Progenitor cell of endocrine pancreas (in vitro differentiated cells): ENCODE measurements around the gene PRH1. TPM values are rescaled to one million over a fixed set of nuclear protein-coding genes. Genes with fewer than 3 reads are reported as not detected.

ENCODE experiments used
- DNase-seq: peaks from one replicate; pipeline ENCODE4 v3.0.0; 2021; ENCODE audit warnings: low spot score; ENCODE audit not compliant: unreplicated experiment
- H3K27ac Mint-ChIP-seq: 2 replicates; pipeline ENCODE4 v1.8.0; 2021; ENCODE audit warnings: mild to moderate bottlenecking, moderate library complexity, mixed read lengths
- H3K27me3 Mint-ChIP-seq: 2 replicates; pipeline ENCODE4 v1.8.0; 2021; ENCODE audit warnings: mixed read lengths
- H3K36me3 Mint-ChIP-seq: 2 replicates; pipeline ENCODE4 v1.8.0; 2022; ENCODE audit warnings: mixed read lengths; ENCODE audit not compliant: insufficient read depth
- H3K4me1 Mint-ChIP-seq: 2 replicates; pipeline ENCODE4 v1.8.0; 2021; ENCODE audit warnings: low read depth, mixed read lengths
- H3K4me3 Mint-ChIP-seq: 2 replicates; pipeline ENCODE4 v1.8.0; 2021; ENCODE audit warnings: low read depth, mild to moderate bottlenecking, moderate library complexity, mixed read lengths
- H3K9me3 Mint-ChIP-seq: 2 replicates; pipeline ENCODE4 v1.8.0; 2021; ENCODE audit warnings: low read depth, mixed read lengths
- CTCF ChIP-seq: fragments of 200-600 bp; sonication (generic); IDR thresholded peaks from one replicate; pipeline ENCODE4 v1.5.0; 2021; ENCODE audit warnings: antibody characterized with exemption, mild to moderate bottlenecking; ENCODE audit not compliant: unreplicated experiment
- total RNA-seq: library from RNA; stranded (reverse); gene quantifications from 2 replicates; pipeline ENCODE4 v1.2.1, GENCODE V29; 2021

Gene PRH1
- total RNA-seq, 1 donor from 2014 or later: 43.8 TPM

DNA sequence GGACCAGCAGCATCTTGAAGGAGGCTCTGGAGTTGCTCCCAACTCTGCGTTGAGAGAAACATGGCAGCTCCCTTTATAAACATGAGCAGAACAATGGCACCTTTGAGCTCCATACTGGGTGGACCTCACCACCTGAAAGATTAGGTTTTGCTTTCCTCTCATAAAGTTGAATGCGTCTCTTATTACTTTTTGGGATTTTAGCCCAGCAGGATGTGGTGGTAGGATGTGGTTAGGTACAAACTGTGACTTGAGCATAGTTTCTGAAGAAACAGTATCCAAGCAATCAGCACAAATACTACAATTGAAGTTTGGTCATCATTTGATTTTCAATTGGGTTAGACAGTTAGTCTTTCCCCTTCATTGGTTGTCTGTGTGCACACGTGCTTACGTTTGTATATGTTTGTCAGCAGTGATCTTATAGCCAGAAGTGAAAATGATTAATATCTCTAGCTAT lies 34.6 kb downstream of the PRH1 start, which contains the start of gene PRR4:
Gene PRR4, minus strand, starts transcription at position 51 of the 454 bp plus-strand sequence. Its CDS starts 38 bp downstream, at position 13.
- Mint-ChIP-seq H3K4me3 (no peak within 1 kb of the TSS), H3K27me3 (no peaks in the 10 kb centered on the region), H3K9me3 (no peaks in the 10 kb centered on the region), H3K36me3 (peaks cover 17% of the 10 kb centered on the region), H3K4me1 (no peaks in the 10 kb centered on the region), H3K27ac (no peak within 1 kb of the TSS)
- TF ChIP-seq CTCF: no peak
- no peak for DNase-seq

DNA sequence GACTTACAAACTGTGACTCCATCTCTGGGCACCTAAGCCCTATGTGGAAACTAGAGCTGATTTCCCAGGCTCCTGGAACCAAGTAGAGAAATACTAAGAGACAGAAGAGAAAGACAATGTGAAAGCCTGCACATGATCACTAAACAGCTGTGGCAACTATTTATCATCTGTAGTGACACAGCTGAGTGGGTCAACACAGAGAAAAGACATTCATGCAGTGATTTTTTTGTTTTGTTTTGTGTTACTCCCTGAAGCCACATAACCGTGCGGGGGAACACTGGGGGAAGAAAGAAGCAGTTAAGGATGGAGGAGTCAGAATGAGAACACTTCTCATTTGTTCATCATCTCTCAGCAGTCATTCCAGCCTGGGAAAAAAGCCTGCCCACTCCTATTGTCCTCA lies 36.3 kb downstream of the PRH1 start:
- Mint-ChIP-seq H3K4me1 (no peaks in the 10 kb centered on the region), H3K36me3 (peaks cover 17% of the 10 kb centered on the region), H3K27ac (no peak overlapping the region), H3K9me3 (no peaks in the 10 kb centered on the region), H3K4me3 (no peak overlapping the region), H3K27me3 (no peaks in the 10 kb centered on the region)
- no peak for DNase-seq
- TF ChIP-seq CTCF: no peak

DNA sequence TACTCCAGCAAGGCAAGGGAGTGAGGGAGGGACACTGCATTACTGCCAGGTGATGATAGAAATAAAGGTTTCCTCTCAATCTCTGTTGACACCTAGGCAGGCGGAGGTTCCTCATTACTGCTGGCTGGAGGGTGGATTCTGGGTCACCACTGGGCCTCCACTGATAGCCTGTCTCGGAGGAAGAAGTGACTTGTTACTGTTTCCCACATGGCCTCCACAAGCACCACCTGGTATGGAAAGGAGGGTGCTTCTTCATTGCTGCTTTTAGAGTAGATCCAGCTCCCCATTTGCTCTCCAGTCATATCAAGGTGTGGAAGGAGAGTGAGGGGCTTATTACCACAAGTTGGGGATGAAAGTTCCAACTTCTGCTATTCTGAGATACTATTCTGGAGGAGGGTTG lies 41.2 kb downstream of the PRH1 start:
- Mint-ChIP-seq H3K36me3 (peaks cover 29% of the 10 kb centered on the region), H3K27ac (no peak overlapping the region), H3K27me3 (no peaks in the 10 kb centered on the region), H3K4me3 (no peak overlapping the region), H3K9me3 (peaks cover under 1% of the 10 kb centered on the region), H3K4me1 (no peaks in the 10 kb centered on the region)
- no peak for DNase-seq
- TF ChIP-seq CTCF: no peak

- no peak for TF ChIP-seq CTCF
- Mint-ChIP-seq H3K9me3 (peaks cover 12% of the 10 kb centered on the region), H3K27ac (no peak overlapping the region), H3K4me3 (no peak overlapping the region), H3K4me1 (peaks cover 10% of the 10 kb centered on the region), H3K27me3 (no peaks in the 10 kb centered on the region), H3K36me3 (peaks cover 25% of the 10 kb centered on the region)
- no peak for DNase-seq
These were observed 45.6 kb downstream of the PRH1 start for GRCh38 chr12:10838461-10838860.

Other genes with a start within 250 kb of the PRH1 start
- gene STYK1, start 210.2 kb downstream of the PRH1 start, total RNA-seq: 0.79 and 0.95 TPM in 2 replicates
- 200 and 215 TPM in 2 replicates for gene YBX3, start 160.9 kb downstream of the PRH1 start, total RNA-seq
- gene TAS2R7, start 81.6 kb downstream of the PRH1 start, total RNA-seq: not detected in 2 replicates
- gene TAS2R8, start 77.0 kb downstream of the PRH1 start, total RNA-seq: 0.24 TPM in 1 of 2 replicates, not detected in the other
- 0.26 and 0.29 TPM in 2 replicates for gene TAS2R9, start 74.1 kb downstream of the PRH1 start, total RNA-seq
- 1.6 and 3.1 TPM in 2 replicates for gene TAS2R10, start 57.9 kb downstream of the PRH1 start, total RNA-seq
- 8.7 and 9.4 TPM in 2 replicates for gene PRR4, start 34.8 kb downstream of the PRH1 start, total RNA-seq
- 3.0 and 3.4 TPM in 2 replicates for gene TAS2R13, start 25.3 kb upstream of the PRH1 start, total RNA-seq
- gene PRH2, start 45.0 kb upstream of the PRH1 start, total RNA-seq: not detected in 2 replicates
- 5.7 and 6.1 TPM in 2 replicates for gene TAS2R14, start 55.0 kb upstream of the PRH1 start, total RNA-seq
- gene TAS2R50, start 102.7 kb upstream of the PRH1 start, total RNA-seq: 2.7 and 3.5 TPM in 2 replicates
- gene TAS2R20, start 114.0 kb upstream of the PRH1 start, total RNA-seq: 3.8 and 4.0 TPM in 2 replicates
- 6.6 and 8.5 TPM in 2 replicates for gene TAS2R19, start 138.4 kb upstream of the PRH1 start, total RNA-seq
- gene TAS2R31, start 147.2 kb upstream of the PRH1 start, total RNA-seq: 8.6 and 10.3 TPM in 2 replicates
- 2.6 and 3.3 TPM in 2 replicates for gene TAS2R46, start 178.0 kb upstream of the PRH1 start, total RNA-seq
- 1.2 and 1.9 TPM in 2 replicates for gene TAS2R43, start 208.1 kb upstream of the PRH1 start, total RNA-seq